Smooth muscle cell (in vitro differentiated cells): ENCODE data around the gene CACNB1. TPM values are rescaled to one million over a fixed set of nuclear protein-coding genes. Genes with fewer than 3 reads are reported as not detected.
A peak's percentile ranks its signal among the peaks of the same experiment; 100 is the strongest.

Experiments used
- DNase-seq: peaks from one replicate; lab custom pipeline; 2025; ENCODE audit not compliant: unreplicated experiment; lab: John Stamatoyannopoulos, UW
- H2AFZ ChIP-seq: fragments of 200-600 bp; sonication (generic); 2 replicates; pipeline ENCODE4 v1.6.0; 2016; ENCODE audit warnings: antibody characterized with exemption, low read depth, mild to moderate bottlenecking
- H3F3A ChIP-seq: fragments of 200-600 bp; sonication (generic); 2 replicates; pipeline ENCODE4 v1.6.0; 2017; ENCODE audit warnings: antibody characterized with exemption, low read depth
- H3K27ac ChIP-seq: fragments of 200-600 bp; sonication (generic); 2 replicates; pipeline ENCODE4 v1.5.1; 2016; ENCODE audit warnings: low read depth, mild to moderate bottlenecking
- H3K27me3 ChIP-seq: fragments of 200-600 bp; sonication (generic); 2 replicates; pipeline ENCODE4 v1.6.1; 2016; ENCODE audit warnings: low read depth, mild to moderate bottlenecking
- H3K36me3 ChIP-seq: fragments of 200-600 bp; sonication (generic); 2 replicates; pipeline ENCODE4 v1.5.1; 2016; ENCODE audit warnings: low read depth
- H3K4me1 ChIP-seq: fragments of 200-600 bp; sonication (generic); 2 replicates; pipeline ENCODE4 v1.5.1; 2016; ENCODE audit warnings: low read depth
- H3K4me2 ChIP-seq: fragments of 200-600 bp; sonication (generic); 2 replicates; pipeline ENCODE4 v1.6.0; 2016; ENCODE audit warnings: mild to moderate bottlenecking
- H3K4me3 ChIP-seq: fragments of 200-600 bp; sonication (generic); 2 replicates; pipeline ENCODE4 v1.5.1; 2016; ENCODE audit warnings: mild to moderate bottlenecking
- H3K79me2 ChIP-seq: fragments of 200-600 bp; sonication (generic); 2 replicates; pipeline ENCODE4 v1.6.0; 2016; ENCODE audit warnings: low read depth, mild to moderate bottlenecking
- H3K9ac ChIP-seq: fragments of 200-600 bp; sonication (generic); 2 replicates; pipeline ENCODE4 v1.6.0; 2016; ENCODE audit warnings: low read depth
- H3K9me3 ChIP-seq: fragments of 200-600 bp; sonication (generic); replicated peaks from 2 replicates; pipeline ENCODE4 v1.5.1; 2016; ENCODE audit warnings: low read depth
- H4K20me1 ChIP-seq: fragments of 200-600 bp; sonication (generic); 2 replicates; pipeline ENCODE4 v1.6.0; 2016; ENCODE audit warnings: low read depth
- CTCF ChIP-seq: fragments of 200-600 bp; sonication (generic); IDR thresholded peaks from 2 replicates; pipeline ENCODE4 v1.5.1; 2017; ENCODE audit warnings: borderline replicate concordance, mild to moderate bottlenecking, antibody characterized with exemption; ENCODE audit not compliant: insufficient read depth, poor library complexity, severe bottlenecking
- WGBS: methylation state at CpG from one replicate; pipeline ENCODE4 v1.1.7; 2016; ENCODE audit warnings: low lambda C conversion rate; 5-methylcytosine and 5-hydroxymethylcytosine counted together
- polyA plus RNA-seq: library from polyadenylated mRNA; unstranded; fragments of >200 nt; fragmentation: Nextera tagmentation; extraction: Ambion mirVana; gene quantifications from 2 replicates; pipeline ENCODE4 v1.2.1, GENCODE V29; 2016
- total RNA-seq: library from RNA; depleted of rRNA; stranded (reverse); fragments of >200 nt; gene quantifications from 2 replicates; pipeline ENCODE4 v1.2.3, GENCODE V29; 2014

Gene CACNB1
- total and polyA plus RNA-seq, 2 experiments from 2014 or later, result 7.1 to 9.2 TPM

GRCh38 chr17:39235555-39236449 is 38.3 kb upstream of the CACNB1 start:
- Histone ChIP-seq H2AFZ (no peak overlapping the region), H3K4me3 (no peak overlapping the region), H3K27me3 (peaks cover 8% of the 10 kb centered on the region), H3K4me2 (no peak overlapping the region), H3K4me1 (peaks cover 8% of the 10 kb centered on the region), H3K9ac (no peak overlapping the region), H3K36me3 (no peaks in the 10 kb centered on the region), H3K9me3 (no peaks in the 10 kb centered on the region), H4K20me1 (no peaks in the 10 kb centered on the region), H3K79me2 (no peaks in the 10 kb centered on the region), H3K27ac (no peak overlapping the region), H3F3A (no peaks in the 10 kb centered on the region)
- DNase-seq, result no peak
- WGBS, result 46% methylated on average over 18 of the region's 18 CpGs
- peak; percentile 56 for TF ChIP-seq CTCF

DNA sequence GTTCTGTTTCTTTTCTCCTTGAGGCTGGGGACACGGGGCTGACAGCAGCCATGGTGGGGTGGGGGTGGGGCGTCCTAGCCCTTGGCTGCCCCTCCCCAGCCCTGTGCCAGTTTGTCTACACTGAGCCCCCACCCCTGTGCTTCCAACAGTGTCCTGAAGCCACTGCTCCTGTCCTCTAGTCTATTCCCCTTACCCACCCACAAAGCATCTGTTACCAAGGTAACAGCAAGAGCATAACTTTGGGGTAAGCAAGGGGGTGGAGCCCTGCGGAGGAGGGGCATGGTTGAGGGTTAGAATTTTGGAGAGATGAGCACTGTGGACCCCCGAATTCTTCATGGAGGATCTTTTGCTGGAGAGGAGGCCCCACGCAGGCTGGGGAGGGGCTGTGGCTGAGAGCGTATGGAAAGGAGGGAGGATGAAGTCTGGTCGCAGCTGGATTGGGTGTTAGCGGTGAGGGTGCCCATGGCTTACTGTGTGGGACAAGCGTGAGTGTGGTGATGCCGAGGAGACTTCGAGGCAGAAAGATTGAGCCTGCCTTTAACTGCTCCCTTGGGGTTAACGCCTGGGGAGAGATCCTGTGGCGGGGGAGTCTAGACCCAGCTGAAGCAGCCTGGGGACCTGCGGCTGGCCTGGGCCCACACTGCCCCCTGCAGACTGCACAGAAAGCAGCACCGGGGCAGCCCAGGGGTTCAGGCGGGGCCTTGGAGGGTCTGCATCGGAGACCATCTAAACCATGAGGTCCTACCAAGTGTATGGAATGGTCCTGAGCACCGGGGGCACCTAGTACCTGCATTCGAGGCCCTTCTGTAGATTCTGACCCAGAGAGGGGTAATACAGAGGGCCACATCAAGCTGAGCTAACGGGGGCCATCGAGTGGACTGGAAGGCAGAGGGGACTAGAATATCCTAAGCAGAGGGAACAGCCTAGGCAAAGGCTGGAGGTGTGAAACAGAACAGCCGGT is 34.4 kb upstream of the CACNB1 start:
- 26% methylated on average over 20 of the region's 22 CpGs for WGBS
- H3K27ac ChIP-seq, result no peak overlapping the region
- H3K9me3 ChIP-seq, result no peaks in the 10 kb centered on the region
- H2AFZ ChIP-seq, result peak overlapping the region; percentile 20
- H4K20me1 ChIP-seq, result no peaks in the 10 kb centered on the region
- H3K9ac ChIP-seq, result no peak overlapping the region
- H3K4me1 ChIP-seq, result peaks cover 8% of the 10 kb centered on the region
- peak overlapping the region; percentile 19 for H3K4me3 ChIP-seq
- H3K36me3 ChIP-seq, result no peaks in the 10 kb centered on the region
- DNase-seq, result no peak
- peak; percentile 57 for TF ChIP-seq CTCF
- no peaks in the 10 kb centered on the region for H3K27me3 ChIP-seq
- H3K4me2 ChIP-seq, result peak overlapping the region; percentile 77
- H3F3A ChIP-seq, result no peaks in the 10 kb centered on the region
- H3K79me2 ChIP-seq, result no peaks in the 10 kb centered on the region

DNA sequence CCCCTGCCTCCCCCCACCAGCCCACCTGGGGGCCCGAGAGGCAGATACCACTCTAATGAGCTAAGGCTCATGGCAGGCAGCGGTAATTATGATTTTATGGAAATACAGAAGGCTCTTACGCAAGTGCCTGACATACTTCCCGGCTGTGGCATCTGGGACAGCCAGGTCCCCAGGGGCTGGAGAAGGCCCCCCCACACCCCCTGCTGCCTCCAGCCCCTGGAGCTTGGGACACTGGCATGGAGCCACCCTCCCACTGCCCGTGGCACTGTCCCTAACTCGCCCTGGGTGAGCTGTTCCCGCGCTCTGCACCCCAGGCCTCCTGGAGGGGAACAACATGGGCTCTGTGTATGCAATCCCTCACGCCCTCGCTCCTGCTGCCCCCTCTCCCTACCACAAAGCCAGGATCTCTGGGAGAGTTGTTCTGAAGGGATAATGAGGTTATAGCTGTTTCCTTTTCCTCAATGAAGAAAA is 33.7 kb upstream of the CACNB1 start:
- WGBS, result 63% methylated on average over 10 of the region's 10 CpGs
- DNase-seq, result no peak
- H2AFZ ChIP-seq, result peak overlapping the region; percentile 20
- H3K4me3 ChIP-seq, result no peak overlapping the region
- peaks cover 6% of the 10 kb centered on the region for H3K27me3 ChIP-seq
- H3K4me1 ChIP-seq, result peaks cover 13% of the 10 kb centered on the region
- no peak overlapping the region for H3K9ac ChIP-seq
- no peaks in the 10 kb centered on the region for H3K79me2 ChIP-seq
- no peak overlapping the region for H3K27ac ChIP-seq
- no peaks in the 10 kb centered on the region for H3K9me3 ChIP-seq
- TF ChIP-seq CTCF, result no peak
- H3K4me2 ChIP-seq, result peak overlapping the region; percentile 77
- H3K36me3 ChIP-seq, result no peaks in the 10 kb centered on the region
- no peaks in the 10 kb centered on the region for H4K20me1 ChIP-seq
- no peaks in the 10 kb centered on the region for H3F3A ChIP-seq
